DOHH2 (cell line): ENCODE data around the gene DIMT1.
A peak's percentile ranks its signal among the peaks of the same experiment; 100 is the strongest.

ENCODE experiments used
- H3F3A ChIP-seq: fragments of 200-600 bp; sonication (generic), shearing (Covaris generic); 2 replicates; pipeline ENCODE4 v1.6.0; 2016; ENCODE audit warnings: antibody characterized with exemption, mild to moderate bottlenecking; ENCODE audit not compliant: control insufficient read depth, insufficient read depth
- H3K27ac ChIP-seq: fragments of 200-600 bp; sonication (generic); 2 replicates; pipeline ENCODE4 v1.5.1; 2014; ENCODE audit warnings: low read depth, mild to moderate bottlenecking, low read length, moderate library complexity
- H3K27me3 ChIP-seq: fragments of 200-600 bp; sonication (generic); 2 replicates; pipeline ENCODE4 v1.6.1; 2014; ENCODE audit warnings: mild to moderate bottlenecking, low read length, mixed read lengths; ENCODE audit not compliant: control insufficient read depth
- H3K36me3 ChIP-seq: fragments of 200-600 bp; sonication (generic); 2 replicates; pipeline ENCODE4 v1.6.1; 2014; ENCODE audit warnings: mild to moderate bottlenecking, low read length, moderate library complexity, mixed read lengths; ENCODE audit not compliant: control insufficient read depth
- H3K4me1 ChIP-seq: fragments of 200-600 bp; sonication (generic); 2 replicates; pipeline ENCODE4 v1.6.1; 2014; ENCODE audit warnings: mild to moderate bottlenecking, low read length, mixed read lengths; ENCODE audit not compliant: control insufficient read depth
- H3K4me2 ChIP-seq: fragments of 200-600 bp; sonication (generic); 2 replicates; pipeline ENCODE4 v1.6.0; 2014; ENCODE audit warnings: mild to moderate bottlenecking, low read length, moderate library complexity
- H3K4me3 ChIP-seq: fragments of 200-600 bp; sonication (generic); 2 replicates; pipeline ENCODE4 v1.5.1; 2014; ENCODE audit warnings: mild to moderate bottlenecking, low read length, mixed read lengths
- H3K79me2 ChIP-seq: fragments of 200-600 bp; sonication (generic); 2 replicates; pipeline ENCODE4 v1.6.1; 2014; ENCODE audit warnings: mild to moderate bottlenecking, low read length, mixed read lengths; ENCODE audit not compliant: control insufficient read depth
- H3K9me2 ChIP-seq: fragments of 200-600 bp; sonication (generic); replicated peaks from 2 replicates; pipeline ENCODE4 v1.6.1; 2014; ENCODE audit warnings: mild to moderate bottlenecking, low read length, mixed read lengths; ENCODE audit not compliant: control insufficient read depth
- H3K9me3 ChIP-seq: fragments of 200-600 bp; sonication (generic); 2 replicates; pipeline ENCODE4 v1.6.1; 2014; ENCODE audit warnings: antibody characterized with exemption, low read length, mixed read lengths; ENCODE audit not compliant: control insufficient read depth, insufficient read depth
- H4K20me1 ChIP-seq: fragments of 200-600 bp; sonication (generic); 2 replicates; pipeline ENCODE4 v1.6.0; 2014; ENCODE audit warnings: low read depth, mild to moderate bottlenecking, antibody characterized with exemption, low read length, moderate library complexity; ENCODE audit not compliant: control insufficient read depth, insufficient read depth
- CTCF ChIP-seq: fragments of 200-600 bp; sonication (generic); IDR thresholded peaks from one replicate; pipeline ENCODE4 v1.5.1; 2014; ENCODE audit warnings: antibody characterized with exemption, mild to moderate bottlenecking, low read depth, low read length; ENCODE audit not compliant: poor library complexity, severe bottlenecking
- EZH2phosphoT487 ChIP-seq: fragments of 200-600 bp; sonication (generic); IDR thresholded peaks from 2 replicates; pipeline ENCODE4 v1.6.1; 2017; ENCODE audit warnings: borderline replicate concordance, mild to moderate bottlenecking, antibody characterized with exemption, low read length, moderate library complexity, mixed read lengths

The DIMT1 gene

DNA sequence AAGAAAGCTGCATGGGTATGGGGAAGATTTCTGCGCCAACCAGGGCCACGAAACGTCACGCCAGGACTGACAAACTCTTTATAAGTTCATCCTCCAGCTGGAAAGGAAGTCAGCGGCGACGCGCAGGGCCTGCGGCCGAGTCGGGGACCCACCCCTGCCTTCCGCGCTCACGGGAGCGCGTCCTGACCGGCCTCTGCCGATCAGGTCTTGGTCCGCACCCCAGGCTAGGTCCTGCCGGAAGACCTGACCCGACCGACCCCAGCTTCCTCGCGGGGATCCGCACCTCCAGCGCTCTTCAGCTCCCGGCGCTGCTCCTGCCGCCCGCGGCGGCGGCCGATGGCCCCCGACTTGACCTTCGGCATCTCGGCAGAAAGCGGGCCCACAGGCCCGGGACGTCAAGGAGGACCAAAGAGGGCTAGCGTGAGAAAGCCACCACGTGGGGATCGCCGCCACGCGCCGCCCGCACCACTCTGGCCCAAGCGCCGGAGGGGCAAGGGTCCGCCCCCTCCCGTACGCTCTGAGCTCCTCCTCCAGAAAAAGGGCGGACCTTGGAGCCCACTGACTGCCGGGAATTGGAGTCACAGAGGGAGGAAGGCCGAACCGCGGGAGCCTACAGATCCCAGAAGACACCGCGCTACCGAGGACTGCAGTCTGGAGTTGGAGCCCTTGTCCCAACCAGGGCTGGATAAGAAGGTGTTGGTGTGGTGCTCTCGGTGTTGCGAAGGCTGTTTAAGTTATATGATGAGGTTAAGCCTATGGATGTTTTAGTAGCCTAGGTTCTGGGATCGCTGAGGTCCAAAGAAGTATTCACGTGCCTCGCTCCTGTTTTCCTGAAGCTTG, at the start of gene DIMT1:
Gene DIMT1 (minus strand): TSS at position 495 of the 840 bp plus-strand sequence. CDS start 133 bp downstream, at position 362.
- Histone ChIP-seq H3K4me2 (peak within 1 kb of the TSS; percentile 70), H3K79me2 (peaks cover 37% of the 10 kb centered on the region), H4K20me1 (no peaks in the 10 kb centered on the region), H3K9me2 (no peaks in the 10 kb centered on the region), H3K4me3 (peak within 1 kb of the TSS; percentile 82), H3K27ac (peak within 1 kb of the TSS; percentile 89), H3K27me3 (no peaks in the 10 kb centered on the region), H3F3A (no peaks in the 10 kb centered on the region), H3K4me1 (peaks cover 16% of the 10 kb centered on the region), H3K36me3 (peaks cover 31% of the 10 kb centered on the region), H3K9me3 (no peaks in the 10 kb centered on the region)
- TF ChIP-seq EZH2phosphoT487, result no peak

DNA sequence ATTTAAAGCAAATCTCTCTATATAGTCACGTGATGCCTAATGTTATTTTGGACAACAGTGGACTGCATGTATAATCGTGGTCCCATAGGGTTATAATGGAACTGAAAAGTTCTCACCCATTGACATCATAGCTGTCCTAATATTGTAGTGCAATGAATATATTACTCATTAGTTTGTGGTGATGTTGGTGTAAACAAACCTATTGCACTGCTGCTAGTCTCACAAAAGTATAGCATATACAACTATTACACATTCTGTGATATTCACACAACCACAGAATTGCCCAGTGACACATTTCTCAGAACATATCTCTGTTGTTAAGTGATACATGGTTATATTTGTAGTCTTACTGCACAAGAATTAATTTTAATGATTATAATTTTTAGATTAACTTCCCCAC, 46.6 kb upstream of the DIMT1 start:
- Histone ChIP-seq H3K27ac (no peak overlapping the region), H3K36me3 (peaks cover 40% of the 10 kb centered on the region), H3K4me3 (no peak overlapping the region), H3K9me3 (no peaks in the 10 kb centered on the region), H3K9me2 (no peaks in the 10 kb centered on the region), H3K79me2 (peaks cover 7% of the 10 kb centered on the region), H3K4me1 (no peaks in the 10 kb centered on the region), H4K20me1 (no peaks in the 10 kb centered on the region), H3K27me3 (no peaks in the 10 kb centered on the region), H3K4me2 (no peak overlapping the region), H3F3A (no peaks in the 10 kb centered on the region)
- TF ChIP-seq CTCF, result no peak
- TF ChIP-seq EZH2phosphoT487, result no peak

DNA sequence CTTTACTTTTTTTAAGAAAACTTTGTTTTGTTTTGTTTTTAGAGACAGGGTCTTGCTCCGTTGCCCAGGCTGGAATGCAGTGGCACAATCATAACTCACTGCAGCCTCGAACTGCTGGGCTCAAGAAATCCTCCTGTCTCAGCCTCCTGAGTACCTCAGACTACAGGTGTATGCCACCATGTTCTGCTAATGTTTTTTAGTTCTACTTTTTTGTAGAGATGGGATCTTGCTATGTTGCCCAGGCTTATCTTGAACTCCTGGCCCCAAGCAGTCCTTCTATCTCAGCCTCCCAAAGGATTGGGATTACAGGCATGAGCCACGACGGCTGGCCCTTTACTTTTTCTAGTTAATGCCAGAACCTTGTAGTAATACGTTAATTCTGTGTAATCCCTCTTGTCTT, 44.8 kb upstream of the DIMT1 start:
- Histone ChIP-seq H3K4me1 (no peaks in the 10 kb centered on the region), H3K27ac (no peak overlapping the region), H3K9me2 (no peaks in the 10 kb centered on the region), H4K20me1 (0 out of 2 replicates have a peak, but pooled peaks cover 3% of the 10 kb centered on the region), H3F3A (0 out of 2 replicates have a peak, but pooled peaks cover under 1% of the 10 kb centered on the region), H3K4me2 (no peak overlapping the region), H3K9me3 (no peaks in the 10 kb centered on the region), H3K4me3 (no peak overlapping the region), H3K36me3 (peaks cover 49% of the 10 kb centered on the region), H3K79me2 (peaks cover 12% of the 10 kb centered on the region), H3K27me3 (no peaks in the 10 kb centered on the region)
- no peak for TF ChIP-seq EZH2phosphoT487
- TF ChIP-seq CTCF, result no peak

DNA sequence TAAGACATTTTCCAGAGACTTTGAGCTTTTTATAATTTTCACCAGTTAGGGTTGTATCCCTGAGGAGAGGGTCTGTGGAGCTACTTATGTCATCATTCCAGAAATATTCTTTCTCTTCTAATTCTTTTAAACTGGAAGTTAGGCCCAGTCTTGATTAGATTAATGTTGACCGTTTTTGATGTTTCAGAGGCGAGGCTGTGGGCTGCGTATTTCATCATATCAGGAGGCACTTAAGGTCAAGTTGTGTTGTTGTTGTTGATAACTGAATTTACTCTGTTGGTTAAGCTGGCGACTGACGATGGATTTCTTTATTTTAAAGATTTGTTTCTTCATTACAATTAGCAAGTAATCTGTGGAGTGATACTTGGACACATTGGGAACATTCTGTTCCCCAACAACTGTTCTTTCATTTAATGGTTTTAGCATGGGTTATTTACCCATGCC, 28.9 kb upstream of the DIMT1 start:
- H4K20me1 ChIP-seq, result no peaks in the 10 kb centered on the region
- H3K4me3 ChIP-seq, result no peak overlapping the region
- no peaks in the 10 kb centered on the region for H3K9me3 ChIP-seq
- no peaks in the 10 kb centered on the region for H3F3A ChIP-seq
- no peaks in the 10 kb centered on the region for H3K9me2 ChIP-seq
- no peak overlapping the region for H3K27ac ChIP-seq
- H3K79me2 ChIP-seq, result peaks cover 91% of the 10 kb centered on the region
- no peaks in the 10 kb centered on the region for H3K36me3 ChIP-seq
- no peaks in the 10 kb centered on the region for H3K4me1 ChIP-seq
- no peaks in the 10 kb centered on the region for H3K27me3 ChIP-seq
- no peak overlapping the region for H3K4me2 ChIP-seq
- TF ChIP-seq CTCF, result no peak
- no peak for TF ChIP-seq EZH2phosphoT487
